Measurements from ENCODE around the gene OLFM2.

The OLFM2 gene

DNA sequence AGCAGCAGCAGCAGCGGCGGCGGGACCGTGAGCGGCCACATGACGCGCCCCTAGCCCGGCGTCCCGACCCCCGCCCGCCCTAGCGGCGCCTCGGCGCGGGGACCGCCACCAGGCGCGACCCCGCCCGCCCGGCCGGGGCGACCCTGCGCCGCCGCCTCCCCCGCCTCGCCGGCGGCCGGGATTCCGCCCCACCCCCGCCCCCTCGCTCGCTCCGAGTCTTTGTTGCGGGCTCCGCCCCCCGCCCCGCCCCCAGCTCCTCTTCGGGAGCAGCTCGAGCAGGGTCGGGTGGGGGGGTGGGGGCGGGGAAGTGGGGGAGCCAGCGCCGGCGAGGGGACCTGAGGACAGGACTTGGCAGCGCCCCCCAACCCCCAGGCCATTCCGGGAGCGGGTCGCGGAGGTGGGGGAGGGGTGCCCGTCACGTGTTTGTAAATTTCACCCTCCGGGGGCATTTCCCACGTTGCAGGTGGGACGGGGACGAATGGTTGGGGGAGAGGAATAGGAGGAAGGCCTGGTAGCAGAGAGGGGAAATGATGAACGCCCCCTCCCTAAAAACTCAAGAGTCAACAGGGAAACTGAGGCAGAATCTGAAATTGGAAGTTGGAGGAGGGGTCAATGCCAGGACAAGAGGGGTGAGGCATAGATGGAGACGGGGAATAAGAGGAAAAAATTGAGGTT, at the start of gene OLFM2:
Gene OLFM2, minus strand, starts transcription at position 190 of the 675 bp plus-strand sequence. Its CDS starts 149 bp downstream, at position 41.
- Histone ChIP-seq H3K9ac (ENCODE audit: insufficient read length, low read depth) (peak within 1 kb of the TSS; percentile 81), H3K4me1 (ENCODE audit: insufficient read depth, insufficient read length) (peaks cover 3% of the 10 kb centered on the region), H3K9me3 (ENCODE audit: insufficient read depth, low read length) (no peaks in the 10 kb centered on the region), H3K27me3 (ENCODE audit: insufficient read depth, insufficient read length) (peaks cover 5% of the 10 kb centered on the region), H3K36me3 (ENCODE audit: insufficient read depth, insufficient read length, low read length) (no peaks in the 10 kb centered on the region), H3K4me3 (ENCODE audit: insufficient read length, low read depth) (peak within 1 kb of the TSS; percentile 75)
- TF ChIP-seq ZNF274 (IDR thresholded peaks at IDR 0.05; ENCODE audit: low read depth, low read length) (no peak), YY1 (IDR thresholded peaks at IDR 0.05; ENCODE audit: insufficient read depth, insufficient read length) (no peak), SUZ12 (IDR thresholded peaks at IDR 0.05; ENCODE audit: extremely low read depth, insufficient read depth, insufficient read length) (no peak)
- no peak for DNase-seq (ENCODE audit: low read depth, low spot score)

DNA sequence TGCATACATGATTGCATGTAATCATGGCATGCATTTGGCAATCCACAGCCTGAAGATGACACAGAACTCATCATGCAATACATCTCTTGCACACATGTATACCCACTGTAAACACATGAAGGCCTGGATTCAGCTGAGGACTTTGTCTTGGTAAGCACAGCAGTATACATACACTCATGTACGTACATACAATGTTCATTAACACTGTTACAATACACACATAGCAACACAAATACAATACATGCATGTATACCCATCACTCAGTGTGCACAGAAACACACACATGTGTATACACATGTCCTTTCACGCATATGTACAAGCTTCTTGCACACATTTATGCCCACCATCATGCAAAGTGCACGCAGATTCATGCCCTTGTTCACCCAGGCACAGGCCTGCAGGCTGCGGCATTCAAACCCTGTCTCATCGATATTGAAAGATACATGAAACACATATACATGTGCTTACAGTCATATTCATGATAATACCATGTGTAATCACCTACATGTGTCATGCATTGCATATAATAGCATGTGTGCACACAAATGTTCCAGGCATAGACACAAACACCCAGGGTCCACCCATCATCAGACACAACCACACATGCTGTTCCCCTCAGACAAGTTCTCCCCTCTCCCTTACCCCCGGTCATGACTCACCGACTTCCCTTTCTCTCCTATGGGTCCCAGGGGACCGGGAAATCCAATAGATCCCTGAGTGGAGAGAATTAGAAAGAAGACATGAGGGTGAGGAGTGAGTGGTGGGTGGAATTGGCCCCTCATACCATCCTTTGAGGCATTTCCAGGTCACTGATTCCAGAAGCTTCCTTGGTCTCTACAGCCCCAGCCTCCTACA, 45.3 kb upstream of the OLFM2 start:
- no peaks in the 10 kb centered on the region for H3K9me3 ChIP-seq (ENCODE audit: insufficient read depth, low read length)
- no peaks in the 10 kb centered on the region for H3K36me3 ChIP-seq (ENCODE audit: insufficient read depth, insufficient read length, low read length)
- no peak overlapping the region for H3K9ac ChIP-seq (ENCODE audit: insufficient read length, low read depth)
- DNase-seq (ENCODE audit: low read depth, low spot score) = no peak
- TF ChIP-seq ZNF274 (IDR thresholded peaks at IDR 0.05; ENCODE audit: low read depth, low read length) = no peak
- TF ChIP-seq SUZ12 (IDR thresholded peaks at IDR 0.05; ENCODE audit: extremely low read depth, insufficient read depth, insufficient read length) = no peak
- TF ChIP-seq YY1 (IDR thresholded peaks at IDR 0.05; ENCODE audit: insufficient read depth, insufficient read length) = no peak
- no peak overlapping the region for H3K4me3 ChIP-seq (ENCODE audit: insufficient read length, low read depth)
- no peaks in the 10 kb centered on the region for H3K4me1 ChIP-seq (ENCODE audit: insufficient read depth, insufficient read length)
- no peaks in the 10 kb centered on the region for H3K27me3 ChIP-seq (ENCODE audit: insufficient read depth, insufficient read length)

DNA sequence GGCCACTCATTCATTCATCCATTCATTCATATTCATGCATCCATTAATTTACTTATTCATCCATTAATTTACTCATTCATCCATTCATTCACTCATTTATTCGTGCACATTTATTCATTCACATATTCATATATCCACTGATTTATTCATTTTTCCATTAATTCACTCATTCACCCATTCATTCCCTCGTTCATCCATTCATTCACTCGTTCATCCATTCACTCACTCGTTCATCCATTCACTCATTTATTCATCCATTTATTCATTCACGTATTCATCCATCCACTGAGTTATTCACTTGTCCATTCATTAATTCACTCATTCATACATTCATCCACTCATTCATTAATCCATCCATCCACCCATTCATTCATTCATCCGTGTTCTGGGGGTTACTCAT, 35.8 kb upstream of the OLFM2 start:
- Histone ChIP-seq H3K4me3 (ENCODE audit: insufficient read length, low read depth) (no peak overlapping the region), H3K9ac (ENCODE audit: insufficient read length, low read depth) (no peak overlapping the region), H3K4me1 (ENCODE audit: insufficient read depth, insufficient read length) (no peaks in the 10 kb centered on the region), H3K36me3 (ENCODE audit: insufficient read depth, insufficient read length, low read length) (no peaks in the 10 kb centered on the region), H3K9me3 (ENCODE audit: insufficient read depth, low read length) (no peaks in the 10 kb centered on the region), H3K27me3 (ENCODE audit: insufficient read depth, insufficient read length) (no peaks in the 10 kb centered on the region)
- TF ChIP-seq SUZ12 (IDR thresholded peaks at IDR 0.05; ENCODE audit: extremely low read depth, insufficient read depth, insufficient read length) (no peak), YY1 (IDR thresholded peaks at IDR 0.05; ENCODE audit: insufficient read depth, insufficient read length) (no peak), ZNF274 (IDR thresholded peaks at IDR 0.05; ENCODE audit: low read depth, low read length) (no peak)
- DNase-seq (ENCODE audit: low read depth, low spot score) = no peak

DNA sequence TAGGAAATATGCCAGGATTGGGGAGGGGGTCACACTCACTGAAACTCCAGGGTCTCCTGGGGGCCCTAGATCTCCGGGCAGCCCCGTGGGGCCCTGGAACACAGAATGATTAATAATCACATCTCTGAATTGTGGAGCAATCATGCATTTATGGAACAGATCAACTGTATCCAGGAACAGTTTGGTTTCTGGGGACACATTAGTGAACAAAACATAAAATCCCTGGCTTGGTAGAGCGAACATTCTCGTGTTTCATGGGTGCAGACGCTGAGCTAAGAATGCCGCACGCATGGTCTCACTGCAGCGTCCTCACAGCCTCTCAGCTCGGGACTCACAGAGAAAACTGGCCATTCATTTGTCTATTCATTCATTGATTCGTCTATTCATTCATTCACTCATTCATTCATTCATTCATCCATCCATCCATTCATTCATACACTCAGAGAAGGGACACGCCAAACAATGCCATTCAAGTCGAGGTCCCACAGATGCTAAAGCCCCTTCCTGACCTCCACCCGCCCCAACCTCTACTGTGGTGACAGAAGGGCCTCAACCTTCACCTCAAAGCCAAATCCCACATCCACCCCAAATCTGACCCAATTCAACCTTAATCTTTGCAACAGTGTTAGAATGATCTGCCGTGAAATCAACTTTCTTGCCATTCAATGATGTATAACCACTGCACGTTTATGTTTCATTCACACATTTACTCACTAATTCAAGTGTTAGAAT, 35.0 kb upstream of the OLFM2 start:
- Histone ChIP-seq H3K4me1 (ENCODE audit: insufficient read depth, insufficient read length) (no peaks in the 10 kb centered on the region), H3K36me3 (ENCODE audit: insufficient read depth, insufficient read length, low read length) (no peaks in the 10 kb centered on the region), H3K9me3 (ENCODE audit: insufficient read depth, low read length) (no peaks in the 10 kb centered on the region), H3K27me3 (ENCODE audit: insufficient read depth, insufficient read length) (peaks cover 3% of the 10 kb centered on the region), H3K4me3 (ENCODE audit: insufficient read length, low read depth) (no peak overlapping the region), H3K9ac (ENCODE audit: insufficient read length, low read depth) (no peak overlapping the region)
- no peak for TF ChIP-seq ZNF274 (IDR thresholded peaks at IDR 0.05; ENCODE audit: low read depth, low read length)
- no peak for TF ChIP-seq YY1 (IDR thresholded peaks at IDR 0.05; ENCODE audit: insufficient read depth, insufficient read length)
- no peak for TF ChIP-seq SUZ12 (IDR thresholded peaks at IDR 0.05; ENCODE audit: extremely low read depth, insufficient read depth, insufficient read length)
- no peak for DNase-seq (ENCODE audit: low read depth, low spot score)

DNA sequence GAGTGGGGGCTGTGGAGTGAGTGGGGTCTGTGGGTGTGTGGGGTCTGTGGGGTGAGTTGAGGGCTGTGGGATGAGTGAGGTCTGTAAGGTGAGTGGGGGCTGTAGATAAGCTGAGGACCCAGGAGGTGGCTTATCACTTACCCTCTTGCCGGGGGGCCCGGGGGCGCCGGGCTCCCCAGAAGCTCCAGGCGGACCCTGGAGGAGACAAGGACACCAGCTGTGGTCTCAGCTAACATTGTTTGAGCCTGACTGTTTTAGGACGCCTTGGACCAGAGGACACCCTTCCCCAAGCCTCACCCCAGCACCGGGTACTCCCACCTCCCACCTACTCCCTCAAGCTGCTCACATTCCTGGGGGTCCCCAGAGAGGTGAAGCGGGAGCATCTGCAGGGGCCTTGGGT, 34.2 kb upstream of the OLFM2 start:
- no peaks in the 10 kb centered on the region for H3K36me3 ChIP-seq (ENCODE audit: insufficient read depth, insufficient read length, low read length)
- H3K9me3 ChIP-seq (ENCODE audit: insufficient read depth, low read length) = no peaks in the 10 kb centered on the region
- peaks cover 9% of the 10 kb centered on the region for H3K27me3 ChIP-seq (ENCODE audit: insufficient read depth, insufficient read length)

DNA sequence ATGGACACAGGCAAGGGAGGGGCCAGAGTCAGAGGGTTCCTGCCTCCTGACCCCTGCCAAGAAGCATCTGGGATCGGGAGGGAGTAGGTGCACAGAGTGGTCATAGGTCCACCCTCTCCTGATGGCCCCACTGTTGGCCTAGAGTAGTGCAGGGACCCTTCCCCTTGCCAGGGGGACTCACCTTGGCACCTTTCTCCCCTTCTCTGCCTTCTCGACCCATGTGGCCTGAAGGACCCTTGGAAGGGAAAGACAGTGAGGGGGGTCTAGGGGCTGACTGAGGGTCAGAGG, 33.3 kb upstream of the OLFM2 start:
- H3K27me3 ChIP-seq (ENCODE audit: insufficient read depth, insufficient read length) = peaks cover 9% of the 10 kb centered on the region
- TF ChIP-seq SUZ12 (IDR thresholded peaks at IDR 0.05; ENCODE audit: extremely low read depth, insufficient read depth, insufficient read length) (no peak), YY1 (IDR thresholded peaks at IDR 0.05; ENCODE audit: insufficient read depth, insufficient read length) (no peak), ZNF274 (IDR thresholded peaks at IDR 0.05; ENCODE audit: low read depth, low read length) (no peak)

More for the DNA sequence above, 34.2 kb upstream of the OLFM2 start:
- TF ChIP-seq ZNF274 (IDR thresholded peaks at IDR 0.05; ENCODE audit: low read depth, low read length) = no peak
- TF ChIP-seq SUZ12 (IDR thresholded peaks at IDR 0.05; ENCODE audit: extremely low read depth, insufficient read depth, insufficient read length) = no peak
- TF ChIP-seq YY1 (IDR thresholded peaks at IDR 0.05; ENCODE audit: insufficient read depth, insufficient read length) = no peak
- H3K4me1 ChIP-seq (ENCODE audit: insufficient read depth, insufficient read length) = no peaks in the 10 kb centered on the region
- no peak for DNase-seq (ENCODE audit: low read depth, low spot score)
- H3K9ac ChIP-seq (ENCODE audit: insufficient read length, low read depth) = no peak overlapping the region
- H3K4me3 ChIP-seq (ENCODE audit: insufficient read length, low read depth) = no peak overlapping the region

More for the DNA sequence above, 33.3 kb upstream of the OLFM2 start:
- Histone ChIP-seq H3K9ac (ENCODE audit: insufficient read length, low read depth) (no peak overlapping the region), H3K4me1 (ENCODE audit: insufficient read depth, insufficient read length) (no peaks in the 10 kb centered on the region), H3K9me3 (ENCODE audit: insufficient read depth, low read length) (no peaks in the 10 kb centered on the region), H3K36me3 (ENCODE audit: insufficient read depth, insufficient read length, low read length) (no peaks in the 10 kb centered on the region), H3K4me3 (ENCODE audit: insufficient read length, low read depth) (no peak overlapping the region)
- no peak for DNase-seq (ENCODE audit: low read depth, low spot score)
